NOMO-1 (cell line): ENCODE results near the gene CLCNKA.
A peak's percentile ranks its signal among the peaks of the same experiment; 100 is the strongest.
"Not testable (repeated sequence)": the region's sequence is repeated elsewhere in the genome, so short reads cannot be mapped to it uniquely, and the experiment has no call there.

ENCODE experiments used
- DNase-seq, 2 experiments: peaks; one replicate each; lab custom pipeline; 2025; ENCODE audit not compliant: unreplicated experiment in 2 of 2; lab: John Stamatoyannopoulos, UW

CLCNKA gene

DNA sequence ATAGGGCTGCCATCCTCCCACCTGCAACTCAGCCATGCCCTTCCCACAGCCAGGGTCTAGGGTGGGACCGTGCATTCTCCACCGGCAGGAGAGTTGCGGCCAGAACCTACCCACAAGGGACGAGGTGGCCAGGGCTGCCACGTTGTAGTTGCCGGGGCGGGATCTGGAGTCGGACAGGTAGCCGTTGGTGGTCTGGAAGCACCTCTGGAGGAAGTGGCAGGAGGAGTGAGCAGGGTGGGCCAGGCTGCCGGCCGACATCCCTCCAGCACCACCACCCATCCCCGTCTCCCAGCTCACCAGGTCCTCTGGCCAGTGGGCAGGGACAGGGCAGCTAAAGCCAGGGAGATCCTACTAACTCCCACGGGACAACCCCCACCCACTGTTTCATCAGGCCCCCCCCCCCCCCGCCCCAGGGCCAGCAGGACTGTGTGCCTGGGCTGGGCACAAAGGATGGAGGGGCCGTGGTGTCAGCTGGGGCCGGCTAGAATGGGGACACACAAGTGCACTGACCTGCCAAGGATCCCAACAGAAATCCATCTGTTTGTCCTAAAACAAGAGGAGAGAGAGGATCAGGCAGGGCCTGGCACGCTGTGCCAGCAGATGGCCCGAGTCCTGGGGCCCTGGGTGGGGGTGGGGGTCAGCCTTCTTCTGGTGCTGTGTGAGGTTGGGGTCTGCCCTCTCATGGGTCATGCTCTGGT is 40.3 kb downstream of the CLCNKA start:
- not testable (repeated sequence) for DNase-seq

DNA sequence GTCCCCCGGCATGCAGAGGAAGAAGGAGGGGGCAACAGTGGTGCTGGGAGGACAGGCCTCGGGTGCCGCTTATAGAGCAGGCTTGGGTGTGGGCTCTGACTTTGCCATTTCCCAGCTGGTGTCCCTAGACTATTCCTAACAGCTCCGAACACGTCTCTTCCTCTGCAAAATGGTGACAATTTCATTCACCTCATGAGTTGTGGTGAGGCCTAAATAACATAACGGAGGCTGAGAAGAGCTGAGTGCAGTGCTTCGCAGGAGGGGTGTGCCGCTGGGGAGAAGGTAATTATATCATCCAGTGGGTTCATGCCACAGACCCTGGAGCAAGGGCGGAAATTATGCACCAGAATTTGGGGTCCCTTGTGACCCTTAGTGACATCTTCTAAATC is 40.8 kb downstream of the CLCNKA start:
- not testable (repeated sequence) for DNase-seq

DNA sequence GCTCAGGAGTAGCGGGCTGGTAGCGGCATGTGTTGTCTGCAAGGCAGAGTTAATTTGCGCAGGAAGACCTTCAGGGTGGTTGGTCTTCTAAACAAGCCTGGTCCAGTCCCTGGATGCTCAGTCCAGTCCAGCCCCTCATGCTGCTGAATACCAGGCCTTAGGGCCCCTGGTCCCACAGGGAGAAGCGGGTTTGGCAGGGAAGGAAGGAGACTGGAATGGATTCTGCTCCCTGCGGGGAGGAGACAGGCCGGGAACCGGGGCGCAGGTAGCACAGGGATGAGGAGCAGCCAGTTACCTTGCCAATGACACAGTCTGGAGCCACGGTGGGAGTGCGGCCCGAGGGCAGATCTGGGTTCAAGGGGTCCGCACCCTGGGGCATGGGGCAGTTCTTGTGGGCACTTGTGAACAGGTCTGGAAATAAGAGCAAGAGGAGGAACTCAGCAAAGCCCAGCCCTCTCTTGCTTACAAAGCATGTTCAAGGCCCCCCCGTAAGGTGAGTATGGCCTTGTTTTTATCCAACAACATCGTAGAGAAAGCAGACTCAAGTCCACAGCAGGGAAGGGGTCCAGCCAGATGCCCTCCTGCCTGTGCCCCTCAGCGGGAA is 41.5 kb downstream of the CLCNKA start:
- DNase-seq, result no peak

DNA sequence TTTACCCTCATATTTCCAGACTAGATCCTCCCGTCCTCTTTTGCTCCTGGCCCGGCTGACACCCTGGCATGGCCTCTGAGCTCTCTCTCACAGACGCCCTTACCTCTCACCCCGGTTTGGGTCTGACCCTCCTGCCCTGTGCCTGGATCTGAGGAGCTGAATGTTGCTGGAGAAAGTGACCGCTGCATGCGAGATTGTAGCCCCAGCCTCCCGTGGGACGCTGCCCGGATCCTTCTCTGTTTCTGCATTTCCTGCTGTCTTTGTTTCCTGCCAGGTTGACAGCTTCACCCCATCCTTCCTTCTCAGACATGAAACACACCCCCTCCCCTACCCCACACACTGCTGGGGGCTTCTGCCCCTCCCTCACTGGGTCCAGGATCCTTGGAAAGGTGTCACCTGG is 42.1 kb downstream of the CLCNKA start:
- DNase-seq, result no peak

DNA sequence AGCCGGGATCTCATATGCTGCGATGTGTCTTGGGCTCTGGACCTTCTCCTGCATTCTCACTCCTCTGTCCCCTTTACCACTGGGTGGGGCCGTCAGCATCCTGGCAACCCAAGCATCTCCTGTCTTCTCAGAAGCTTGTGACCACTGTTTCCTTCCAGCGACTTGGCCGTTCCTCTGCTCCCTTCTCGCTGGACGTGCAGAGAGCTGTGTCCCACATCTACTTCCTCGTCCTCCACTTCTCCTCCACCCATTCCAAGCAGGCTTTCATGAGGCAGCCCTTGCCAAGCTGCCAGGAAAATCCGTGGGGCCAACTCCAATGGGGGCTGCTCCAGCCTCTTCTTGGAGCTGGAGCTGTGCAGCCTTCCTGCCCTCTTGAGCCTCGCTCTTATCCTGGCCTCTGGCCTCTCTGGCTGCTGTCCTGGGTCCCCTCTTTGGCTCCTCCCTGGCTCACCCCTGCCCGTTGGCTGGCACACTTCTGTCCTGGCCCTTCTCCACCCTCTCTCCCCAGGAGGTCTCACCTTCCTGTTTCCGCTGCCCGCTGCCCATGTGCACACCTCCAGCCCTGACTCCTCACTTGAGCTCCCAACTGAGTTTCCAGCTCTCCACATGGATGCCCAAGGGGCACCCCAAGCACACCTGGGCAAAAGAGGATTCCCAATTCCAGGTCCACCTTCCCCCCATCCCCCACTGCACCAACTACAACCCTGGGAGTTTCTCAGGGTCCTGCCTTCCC is 42.9 kb downstream of the CLCNKA start:
- no peak for DNase-seq

DNA sequence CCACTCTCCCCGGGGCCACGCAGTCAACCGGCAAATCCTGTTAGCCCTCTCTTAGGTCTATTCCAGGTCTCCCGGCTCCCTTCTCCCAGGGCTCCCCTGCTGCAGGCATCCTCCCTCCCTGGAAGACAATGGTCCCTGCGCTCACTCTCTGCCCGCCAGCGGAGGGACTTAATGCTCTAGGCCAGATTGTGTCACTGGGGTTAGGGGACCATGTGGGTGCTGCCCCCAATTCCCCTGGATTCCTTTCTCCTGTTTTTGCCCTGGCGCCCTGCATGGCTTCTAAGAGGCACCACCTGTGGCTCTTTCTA is 43.4 kb downstream of the CLCNKA start:
- no peak for DNase-seq

DNA sequence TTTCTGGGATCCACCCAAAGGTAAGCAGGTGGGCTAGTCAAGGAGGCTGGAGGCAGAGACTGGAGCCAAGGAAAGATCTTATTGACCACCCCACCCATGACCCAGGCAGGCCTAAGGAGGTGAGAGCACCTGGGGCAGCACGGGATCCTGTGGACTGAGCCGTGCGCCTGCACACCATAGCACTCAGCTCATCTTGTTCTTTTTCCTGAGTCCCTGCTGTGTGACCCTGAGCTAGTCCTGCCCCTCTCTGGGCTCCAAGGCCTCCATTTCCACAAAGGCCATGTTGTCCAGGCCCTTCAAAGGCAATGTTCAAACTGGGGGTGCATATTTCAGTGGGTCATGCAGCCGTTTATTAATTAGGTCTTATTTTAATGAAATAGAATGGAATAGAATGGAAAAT is 44.4 kb downstream of the CLCNKA start:
- DNase-seq, result no peak

DNA sequence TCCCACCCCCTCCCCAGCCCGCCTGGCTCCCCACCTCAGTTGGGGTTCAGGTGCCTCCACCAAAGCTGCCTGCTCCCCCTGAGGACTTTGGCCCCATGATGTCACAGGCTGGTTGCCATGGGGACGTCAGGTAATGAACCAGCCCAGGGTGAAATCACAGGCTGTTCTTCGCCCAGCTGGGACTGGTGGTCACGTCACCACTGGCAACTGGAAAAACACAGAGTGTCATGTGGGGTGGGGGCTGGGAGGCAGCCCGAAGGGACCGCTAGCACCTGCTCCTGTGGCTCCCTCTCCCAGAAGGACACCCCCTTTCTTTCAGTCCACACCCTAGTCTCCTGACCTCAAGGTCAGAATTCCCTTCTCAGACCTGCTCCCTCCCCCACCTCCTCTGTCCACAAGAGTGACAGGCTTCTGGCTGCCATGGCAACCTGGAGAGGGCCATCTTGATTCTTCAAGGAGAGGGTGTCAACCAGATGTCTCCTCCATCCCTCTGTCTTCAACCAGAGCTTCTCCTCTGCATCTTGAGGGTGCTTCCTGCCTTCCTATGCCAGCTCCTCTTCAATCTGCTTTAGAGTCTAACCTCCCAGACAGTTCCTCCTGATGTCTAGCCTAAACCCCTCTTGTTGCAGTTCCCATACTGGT is 45.4 kb downstream of the CLCNKA start:
- no peak for DNase-seq

DNA sequence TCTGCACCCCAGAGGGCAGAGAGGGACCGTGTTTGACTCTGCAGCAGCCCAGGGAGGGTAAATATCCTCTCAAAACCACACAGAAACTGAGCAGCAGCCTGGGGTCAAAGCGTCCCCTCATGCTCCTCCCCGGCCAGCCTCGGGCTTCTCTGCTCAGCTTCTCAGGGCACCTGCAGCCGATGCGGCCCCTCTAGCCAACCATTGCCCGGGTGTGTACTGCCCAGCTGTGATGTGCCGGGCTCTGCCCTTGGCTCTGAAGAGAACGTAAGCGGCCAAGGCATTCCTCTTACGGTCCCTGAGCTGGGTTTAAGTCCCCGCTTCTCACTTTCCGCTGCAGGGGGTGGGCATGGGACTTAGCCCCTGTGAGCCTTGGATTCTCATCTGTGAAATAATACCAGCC is 46.1 kb downstream of the CLCNKA start:
- no peak for DNase-seq

DNA sequence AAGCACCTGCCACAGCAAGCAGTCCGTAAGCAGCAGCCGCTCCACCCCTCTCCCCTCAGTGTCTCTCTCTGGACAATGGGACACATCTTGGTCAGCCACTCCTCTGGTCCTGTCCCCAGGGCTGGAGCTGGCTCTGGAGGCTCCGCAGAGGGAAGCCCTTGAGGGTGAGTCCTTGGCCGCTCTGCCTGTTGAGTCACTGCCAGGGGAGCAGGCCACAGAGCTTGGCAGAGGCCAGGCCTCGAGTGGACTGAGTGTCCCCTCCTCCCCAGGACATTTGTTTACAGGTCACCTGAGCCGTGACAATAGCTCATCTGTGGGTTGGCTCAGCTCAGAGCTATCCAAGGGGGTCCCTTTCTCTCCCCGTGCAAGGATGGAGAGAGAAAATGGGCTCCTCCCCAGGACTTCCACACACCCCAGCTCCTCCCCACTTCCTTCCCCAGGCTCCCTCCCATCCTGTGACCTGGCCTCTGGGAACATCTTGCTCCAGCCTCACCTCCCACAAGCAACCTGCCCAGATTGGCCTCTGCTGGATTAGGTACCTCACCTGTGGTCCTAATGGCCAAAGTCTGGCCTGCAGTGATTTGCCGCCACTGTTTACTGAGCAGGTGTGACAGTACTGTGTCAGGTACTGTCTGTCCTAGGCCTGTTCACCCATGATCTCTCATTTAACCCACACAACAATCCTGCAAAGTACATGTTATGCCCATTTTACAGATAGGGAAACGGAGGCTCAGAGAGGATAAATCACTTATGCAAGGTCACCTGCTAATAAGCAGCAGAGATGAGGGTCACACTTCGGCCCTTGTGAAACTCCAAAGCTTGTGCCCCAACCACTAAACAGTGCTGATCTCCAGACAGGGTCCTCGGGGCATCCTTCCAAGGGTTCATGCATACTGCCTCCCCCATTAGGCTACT is 46.8 kb downstream of the CLCNKA start:
- no peak for DNase-seq

DNA sequence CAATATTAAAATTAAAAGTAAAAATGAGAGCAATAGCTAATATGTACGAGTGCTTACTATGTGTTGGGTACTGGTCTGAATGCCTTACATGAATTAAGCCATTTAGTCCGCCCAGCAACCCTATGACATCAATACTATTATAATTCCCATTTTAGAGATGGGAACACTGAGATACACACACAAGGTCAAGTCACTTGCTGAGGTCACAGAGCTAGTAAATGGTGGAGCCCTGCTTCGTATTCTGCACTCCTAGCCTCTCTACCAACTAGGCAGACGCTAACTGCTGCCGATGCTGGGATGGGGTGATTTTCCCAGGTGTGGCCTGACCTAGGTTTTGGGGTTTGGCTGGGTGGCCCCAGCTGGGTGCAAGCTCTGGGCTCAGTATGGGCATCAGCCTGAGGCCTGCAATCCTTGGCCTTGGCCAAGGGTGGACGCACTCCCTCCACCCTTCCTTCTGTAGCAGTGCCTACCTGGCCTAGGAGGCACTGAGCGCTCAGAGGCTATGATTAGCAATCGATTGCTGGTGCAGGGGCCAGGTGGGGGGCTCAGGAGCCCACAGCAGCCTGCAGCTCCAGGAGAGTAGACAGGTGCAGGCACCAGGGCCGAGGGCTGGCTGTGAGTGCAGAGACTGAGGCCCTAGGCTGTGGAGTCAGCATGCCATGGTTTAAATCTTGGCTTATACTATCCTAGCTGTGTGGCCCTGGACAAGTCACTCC is 49.0 kb downstream of the CLCNKA start:
- no peak for DNase-seq

DNA sequence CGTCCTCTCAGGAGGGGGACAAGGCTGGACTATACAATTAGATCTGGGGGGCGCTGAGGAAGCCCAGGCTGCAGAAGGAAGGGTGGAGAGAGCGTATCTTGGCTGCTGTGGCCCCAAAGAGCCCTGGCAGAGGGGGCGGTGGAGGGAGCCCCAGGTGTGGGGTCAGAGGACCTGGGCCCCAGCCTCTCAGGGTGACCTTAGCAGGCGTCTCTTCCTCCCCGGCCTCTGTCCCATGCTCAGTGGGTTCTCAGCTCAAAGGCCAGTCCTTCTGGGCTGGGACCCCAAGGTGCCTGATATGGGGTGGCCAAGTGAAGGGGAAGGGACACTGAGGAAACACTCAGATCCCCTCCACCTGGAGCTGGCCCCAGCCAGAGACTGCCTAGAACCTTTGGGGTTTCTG is 49.8 kb downstream of the CLCNKA start:
- no peak for DNase-seq

DNA sequence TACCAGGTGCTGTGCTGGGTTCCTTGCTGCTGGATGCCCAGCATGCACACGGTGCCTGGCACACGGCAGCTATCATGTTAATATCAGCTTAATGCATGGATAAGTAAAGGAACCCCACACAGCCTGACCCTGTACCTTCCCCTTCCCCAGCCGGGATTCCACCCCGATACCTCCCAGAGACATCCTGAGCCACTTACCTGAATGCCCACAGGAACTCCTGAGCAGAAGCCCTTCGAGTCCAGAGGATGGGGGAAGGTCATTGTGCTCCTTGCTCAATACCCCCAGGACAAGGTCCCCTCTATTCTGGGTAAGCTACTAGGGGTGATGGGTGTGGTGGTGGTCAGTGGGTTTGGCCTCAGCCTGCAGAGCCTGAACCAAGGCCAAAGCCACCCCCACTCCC is 50.3 kb downstream of the CLCNKA start:
- no peak for DNase-seq

DNA sequence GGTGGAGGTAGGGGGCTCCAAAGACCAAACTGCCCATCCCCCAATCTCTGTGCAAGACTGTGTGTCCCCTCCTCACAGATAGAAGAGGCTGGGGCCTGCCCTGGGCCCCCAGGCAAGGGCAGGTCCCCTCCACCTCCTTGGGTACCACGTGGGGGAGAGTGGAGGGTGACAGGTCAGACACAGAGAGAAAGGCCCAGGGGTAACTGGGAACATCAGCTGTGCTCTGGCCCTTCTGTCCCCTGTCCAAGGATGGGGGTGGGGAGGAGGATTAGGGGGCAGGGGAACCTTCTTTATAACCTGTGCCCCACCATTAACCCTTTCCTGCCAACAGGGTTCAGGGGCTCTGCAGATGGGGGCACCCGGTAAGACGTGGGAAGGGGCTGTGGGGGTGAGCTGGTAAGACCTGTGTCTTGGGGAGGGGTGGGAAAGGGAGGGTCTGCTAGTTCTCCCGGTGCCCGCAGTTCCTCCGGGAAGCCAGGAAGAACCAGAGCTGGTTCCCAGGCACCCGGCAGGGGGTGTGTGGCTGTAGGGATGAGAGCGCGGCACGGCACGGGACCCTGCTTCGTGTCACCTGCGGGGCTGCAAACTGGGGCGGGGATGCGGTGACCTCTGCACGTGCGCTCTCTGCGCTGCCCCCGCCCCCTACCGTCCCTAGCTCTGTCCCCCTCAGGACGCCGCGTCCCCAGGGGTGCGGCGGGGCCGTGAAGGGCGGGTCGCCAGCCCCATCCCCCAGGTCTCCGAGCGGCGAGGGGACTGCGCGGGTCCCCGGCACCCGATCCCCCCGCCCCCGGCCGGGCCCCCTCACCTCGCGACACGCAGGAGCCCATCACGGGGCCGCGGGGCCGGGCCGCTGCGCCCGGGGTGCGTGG is 51.0 kb downstream of the CLCNKA start:
- no peak for DNase-seq

DNA sequence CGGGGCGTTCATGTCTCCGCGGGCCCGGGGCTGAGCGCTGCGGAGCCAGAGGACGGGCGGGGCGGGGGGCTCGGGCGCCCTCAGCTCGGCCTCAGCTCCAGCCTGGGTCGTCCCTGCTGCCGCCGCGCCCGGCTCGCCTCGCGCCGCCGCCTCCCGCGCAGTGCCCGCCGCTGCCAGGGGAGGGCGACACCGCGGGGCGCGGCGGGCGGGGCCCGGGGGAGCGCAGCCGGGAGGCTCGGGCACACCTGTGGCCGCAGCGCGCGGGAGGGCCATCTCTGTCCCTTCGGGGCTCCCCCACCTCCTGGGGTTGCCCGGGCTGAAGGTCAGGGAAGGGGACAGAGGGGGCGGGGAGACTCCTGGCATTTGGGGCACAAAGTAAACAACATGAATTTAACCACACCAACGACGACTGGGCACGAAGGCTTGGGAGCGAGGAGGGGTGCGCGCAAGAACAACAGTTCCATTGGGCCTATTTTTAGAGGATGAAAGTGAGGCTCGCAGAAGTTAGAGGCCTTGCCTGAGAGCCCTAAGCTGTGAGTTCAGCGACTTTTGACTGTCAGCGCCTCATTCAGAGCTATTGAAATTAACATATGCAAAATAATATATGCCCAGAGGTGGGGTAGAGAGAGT is 51.8 kb downstream of the CLCNKA start, which contains the start of gene FAM131C:
TSS of gene FAM131C (minus strand) at position 162 of the 630 bp plus-strand sequence. CDS start 209 bp downstream, outside the sequence.
- DNase-seq, result peak in 1 of 2 experiments; percentile 9

DNA sequence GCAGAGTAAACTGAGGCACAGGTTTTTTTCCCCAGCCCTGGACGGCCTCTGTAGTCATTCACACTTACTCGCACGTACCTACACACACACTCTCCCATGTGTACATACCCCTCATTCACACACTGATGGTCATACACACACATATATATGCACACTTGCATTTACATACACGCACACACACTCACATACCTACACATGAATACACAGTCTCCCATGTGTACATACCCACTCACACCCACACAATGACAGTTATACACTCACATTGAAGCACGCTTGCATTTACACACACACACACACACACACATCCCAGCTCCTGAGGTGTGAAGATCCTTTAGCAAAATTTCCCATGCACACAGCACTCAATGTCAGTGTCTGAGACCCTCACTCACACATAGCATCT is 52.4 kb downstream of the CLCNKA start:
- no peak for DNase-seq

DNA sequence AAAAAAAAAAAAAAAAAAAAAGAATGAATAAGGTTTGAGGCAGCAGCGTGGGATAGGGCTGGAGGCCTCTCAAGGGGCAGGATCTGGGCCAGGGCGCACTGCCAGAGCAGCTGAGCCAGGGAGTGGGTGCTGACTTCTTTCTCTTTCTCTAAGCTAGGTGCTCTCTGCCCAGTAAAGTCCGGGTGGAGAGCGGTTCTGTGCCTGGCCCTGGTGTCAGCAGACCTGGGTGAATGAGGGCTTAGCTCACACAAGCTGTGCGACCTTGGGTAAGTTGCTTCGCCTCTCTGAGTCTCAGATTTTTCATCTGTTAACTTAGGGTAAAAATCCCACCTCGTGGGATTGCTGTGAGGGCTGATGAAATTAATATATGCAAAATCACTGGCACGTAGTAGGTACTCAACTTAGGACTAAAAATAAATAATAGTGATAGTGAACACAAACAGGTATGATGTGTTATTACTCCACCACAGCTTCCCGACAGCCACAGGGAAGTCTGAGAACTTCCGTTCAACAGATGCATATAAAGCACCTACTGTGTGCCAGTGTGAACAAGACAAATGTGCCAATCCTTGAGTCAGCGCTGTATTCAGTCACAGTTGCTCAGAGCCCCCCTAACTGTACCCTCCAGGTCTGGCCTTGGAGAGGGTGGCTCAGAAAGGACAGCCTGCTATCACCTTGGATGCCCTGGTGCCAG is 53.6 kb downstream of the CLCNKA start:
- DNase-seq, result no peak
